ENCODE results near the gene RABGAP1.

The RABGAP1 gene

DNA sequence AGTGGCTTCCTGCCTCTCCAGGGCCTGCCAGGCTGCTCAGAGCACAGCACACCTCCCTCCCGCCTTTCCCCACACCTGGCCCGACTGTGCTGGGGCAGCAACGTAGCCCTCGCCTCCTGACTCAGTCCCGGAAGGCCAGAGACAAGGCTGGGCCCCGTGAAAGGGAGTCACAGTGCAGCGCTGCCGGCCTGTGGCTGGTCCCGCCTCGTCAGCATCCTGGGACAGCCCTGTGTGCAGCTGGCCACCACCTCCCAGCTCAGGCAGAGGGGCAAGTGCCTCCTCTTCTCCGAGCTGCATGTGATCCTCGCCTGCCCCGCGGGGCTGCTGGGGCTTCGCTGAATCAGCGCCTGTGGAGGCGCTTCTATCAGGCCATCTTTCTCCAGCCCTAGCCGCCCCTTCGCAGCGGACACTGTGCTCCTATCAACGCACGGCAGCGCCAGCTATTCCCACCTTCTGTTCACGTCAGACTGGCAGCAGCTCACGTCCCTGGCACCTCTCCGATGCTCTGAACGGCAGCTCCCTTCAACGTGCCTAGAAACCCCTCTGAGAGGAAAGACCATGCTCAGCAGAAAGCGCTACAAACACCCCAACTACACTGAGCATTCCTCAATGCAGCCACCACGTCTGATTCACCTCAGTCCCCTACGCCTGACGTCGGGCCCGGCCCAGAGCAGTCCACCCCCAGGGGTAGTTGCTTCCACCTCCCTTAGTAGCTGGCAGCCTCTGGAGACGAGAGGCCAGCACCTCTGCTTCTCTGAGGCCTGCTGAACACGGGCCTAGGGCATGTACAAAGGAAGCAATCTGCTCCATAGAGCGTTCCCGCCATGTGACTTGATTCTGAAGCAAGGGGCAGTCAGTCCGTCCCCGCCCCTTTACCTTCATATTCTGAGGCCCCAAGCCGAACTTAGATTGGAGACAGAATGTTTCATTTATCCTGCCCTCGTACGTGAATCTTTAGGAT lies 171.5 kb downstream of the RABGAP1 start:
- DNase-seq (ENCODE audit: low read depth), result no peak

- no peak for DNase-seq (ENCODE audit: low read depth)
Measured at GRCh38 chr9:123113185-123113584, 172.4 kb downstream of the RABGAP1 start.

GRCh38 chr9:123115146-123115913 lies 174.5 kb downstream of the RABGAP1 start:
- no peak for DNase-seq (ENCODE audit: low read depth)

DNA sequence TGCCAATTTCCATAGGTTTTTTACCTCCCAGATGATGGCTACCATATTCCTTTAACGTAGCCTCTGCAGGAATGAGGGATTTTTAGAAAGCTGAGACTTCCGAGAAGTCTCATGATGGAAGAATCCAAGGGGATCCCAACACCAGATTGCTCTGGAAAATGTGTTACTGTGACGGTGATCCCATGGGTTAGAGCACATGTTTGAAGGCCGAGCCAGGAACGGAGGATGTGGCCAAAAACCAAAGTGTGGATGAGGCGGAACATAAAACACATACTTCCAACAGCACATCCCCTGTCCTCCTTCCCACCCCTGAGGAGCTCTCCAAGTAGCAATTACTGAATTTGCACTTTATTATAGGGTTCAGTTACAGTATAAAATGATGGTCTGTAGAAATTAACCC lies 175.2 kb downstream of the RABGAP1 start:
- no peak for DNase-seq (ENCODE audit: low read depth)

- no peak for DNase-seq (ENCODE audit: low read depth)
Measured at GRCh38 chr9:123119566-123119965, 178.7 kb downstream of the RABGAP1 start.

GRCh38 chr9:123120131-123120530 lies 179.3 kb downstream of the RABGAP1 start:
- no peak for DNase-seq (ENCODE audit: low read depth)

- no peak for DNase-seq (ENCODE audit: low read depth)
Measured at GRCh38 chr9:123120953-123121352, 180.1 kb downstream of the RABGAP1 start.

DNA sequence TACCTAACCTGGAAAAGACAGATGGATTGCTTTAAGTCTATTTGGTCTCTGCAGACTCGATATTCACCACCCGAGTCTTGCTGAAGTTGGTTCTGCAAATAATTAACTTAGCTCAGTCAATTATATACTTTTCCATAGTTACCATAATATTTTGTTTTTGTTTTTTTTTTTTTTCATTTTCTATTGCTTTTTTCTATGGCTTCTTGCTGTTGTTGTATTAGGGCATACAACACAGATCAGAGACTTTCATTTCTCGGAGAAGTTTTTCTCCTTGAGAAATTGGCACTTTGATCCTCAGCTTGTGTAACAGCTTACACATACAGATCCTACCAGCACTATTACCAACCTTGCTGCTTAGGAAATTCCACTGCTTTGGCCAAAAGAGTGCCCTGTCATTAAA lies 180.6 kb downstream of the RABGAP1 start:
- DNase-seq (ENCODE audit: low read depth), result no peak

DNA sequence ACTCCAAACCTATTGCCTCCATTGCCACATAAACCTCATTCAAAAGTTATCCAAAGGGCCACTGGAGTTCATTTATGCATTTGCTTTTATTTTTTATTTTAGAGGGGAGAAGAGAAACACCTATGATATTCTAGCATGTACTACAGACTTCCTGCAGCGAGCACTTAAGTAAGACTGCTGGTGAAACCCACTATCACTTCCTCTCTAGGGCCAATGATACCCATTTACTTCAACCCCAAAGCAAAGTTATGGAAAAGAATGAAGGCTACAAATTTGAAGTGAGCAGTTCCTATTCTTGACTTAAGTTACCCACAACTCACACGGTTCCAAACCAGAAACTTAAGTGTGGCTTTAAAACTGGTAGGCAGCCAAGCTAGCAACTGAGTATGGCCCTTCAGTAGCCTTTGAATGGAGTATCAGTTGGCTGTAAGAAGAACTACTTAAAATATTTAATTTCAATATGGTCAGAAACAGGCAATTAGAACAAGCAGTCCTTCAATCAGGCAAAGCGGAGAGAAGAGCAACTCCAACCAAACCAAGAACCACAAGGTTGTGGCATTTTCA lies 186.8 kb downstream of the RABGAP1 start:
- no peak for DNase-seq (ENCODE audit: low read depth)

- no peak for DNase-seq (ENCODE audit: low read depth)
Measured at GRCh38 chr9:123128591-123128990, 187.8 kb downstream of the RABGAP1 start.

GRCh38 chr9:123129423-123129822 lies 188.6 kb downstream of the RABGAP1 start:
- DNase-seq (ENCODE audit: low read depth), result no peak

GRCh38 chr9:123131258-123131657 lies 190.4 kb downstream of the RABGAP1 start:
- no peak for DNase-seq (ENCODE audit: low read depth)

GRCh38 chr9:123131993-123132392 lies 191.2 kb downstream of the RABGAP1 start:
- no peak for DNase-seq (ENCODE audit: low read depth)

GRCh38 chr9:123132696-123133095 lies 191.9 kb downstream of the RABGAP1 start:
- DNase-seq (ENCODE audit: low read depth), result no peak

DNA sequence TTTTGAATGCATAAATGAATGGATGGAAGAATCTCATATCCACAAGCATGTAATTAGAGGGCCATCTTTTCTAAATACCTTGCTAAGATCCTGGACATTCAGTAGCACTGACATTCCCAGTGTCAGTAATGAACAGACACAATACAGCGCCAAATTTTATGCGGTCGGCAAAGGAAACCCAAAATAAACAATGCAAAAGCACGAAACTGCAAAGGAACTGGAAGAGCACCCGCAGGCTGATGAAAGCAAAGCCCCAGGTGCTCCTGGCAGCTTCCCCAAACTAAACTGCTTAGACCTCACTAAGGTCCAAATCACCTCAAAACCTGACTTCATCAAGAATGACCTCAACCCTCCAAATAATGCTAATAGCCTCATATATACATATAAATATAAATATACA lies 194.6 kb downstream of the RABGAP1 start:
- no peak for DNase-seq (ENCODE audit: low read depth)

DNA sequence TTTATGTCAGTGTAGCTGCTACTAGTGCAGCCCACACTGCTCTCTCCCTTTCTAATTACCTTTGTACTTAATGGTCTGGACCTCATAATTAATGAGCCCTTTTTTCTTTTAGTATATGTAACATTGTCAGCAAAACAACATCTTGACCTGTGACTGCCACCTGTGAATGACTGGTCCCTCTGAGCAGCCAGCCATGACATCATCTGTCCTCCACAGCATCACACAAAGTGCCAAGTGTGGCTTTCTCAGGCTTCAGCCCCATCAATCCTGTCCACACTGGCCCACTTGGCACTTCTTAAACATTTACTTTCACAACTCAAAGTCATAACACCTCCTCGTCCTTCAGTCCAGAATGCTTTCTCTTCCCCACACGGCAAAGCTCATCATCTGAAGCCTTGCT lies 197.3 kb downstream of the RABGAP1 start:
- no peak for DNase-seq (ENCODE audit: low read depth)

GRCh38 chr9:123149067-123149466 lies 208.2 kb downstream of the RABGAP1 start:
- DNase-seq (ENCODE audit: low read depth), result no peak

GRCh38 chr9:123150708-123151503 lies 210.1 kb downstream of the RABGAP1 start:
- no peak for DNase-seq (ENCODE audit: low read depth)
